ENCODE results near the gene MARCHF3.
A peak's percentile ranks its signal among the peaks of the same experiment; 100 is the strongest.

Gene MARCHF3

DNA sequence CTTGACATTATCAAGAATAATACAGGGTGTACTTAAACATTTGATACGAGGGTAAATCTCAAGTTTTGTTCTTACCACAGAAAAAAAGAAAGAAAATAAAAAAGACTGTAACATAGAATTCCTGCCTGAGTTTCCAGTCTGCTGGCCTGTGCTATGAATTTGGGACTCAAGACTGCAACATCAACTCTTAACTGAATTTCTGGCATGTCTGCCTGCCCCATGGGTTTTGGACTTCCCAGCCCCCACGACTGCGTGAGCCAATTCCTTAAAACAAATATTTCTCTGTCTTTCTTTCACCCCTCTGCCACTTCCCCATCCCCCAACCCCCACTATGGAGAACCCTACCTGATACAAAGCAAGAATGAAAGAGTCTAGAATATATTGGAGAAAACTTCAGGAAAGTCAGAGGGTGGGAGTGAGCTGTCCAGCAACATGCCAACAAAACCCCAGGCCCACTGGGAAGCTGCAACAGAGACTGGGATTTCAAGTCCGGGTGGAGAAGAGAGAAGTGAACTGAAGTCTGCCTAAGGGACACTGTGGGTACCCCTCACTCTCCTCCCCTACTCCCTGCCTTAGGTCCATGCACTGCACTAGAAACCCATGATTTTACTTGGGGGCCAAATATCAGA, 43.0 kb downstream of the MARCHF3 start:
- H3K9me3 ChIP-seq (replicated peaks; ENCODE audit: insufficient read depth, low read length) = no peaks in the 10 kb centered on the region
- peaks cover 10% of the 10 kb centered on the region for H3K79me2 ChIP-seq (ENCODE audit: low read length)
- peaks cover 15% of the 10 kb centered on the region for H3K4me1 ChIP-seq (ENCODE audit: low read length)
- H3K36me3 ChIP-seq (replicated peaks; ENCODE audit: insufficient read depth, low read length) = no peaks in the 10 kb centered on the region
- no peak for TF ChIP-seq EZH2phosphoT487 (IDR thresholded peaks at IDR 0.05; ENCODE audit: low read length)
- TF ChIP-seq EZH2 (optimal IDR thresholded peaks at IDR 0.05; ENCODE audit: low read depth, low read length) = no peak
- TF ChIP-seq, protein P1, sequence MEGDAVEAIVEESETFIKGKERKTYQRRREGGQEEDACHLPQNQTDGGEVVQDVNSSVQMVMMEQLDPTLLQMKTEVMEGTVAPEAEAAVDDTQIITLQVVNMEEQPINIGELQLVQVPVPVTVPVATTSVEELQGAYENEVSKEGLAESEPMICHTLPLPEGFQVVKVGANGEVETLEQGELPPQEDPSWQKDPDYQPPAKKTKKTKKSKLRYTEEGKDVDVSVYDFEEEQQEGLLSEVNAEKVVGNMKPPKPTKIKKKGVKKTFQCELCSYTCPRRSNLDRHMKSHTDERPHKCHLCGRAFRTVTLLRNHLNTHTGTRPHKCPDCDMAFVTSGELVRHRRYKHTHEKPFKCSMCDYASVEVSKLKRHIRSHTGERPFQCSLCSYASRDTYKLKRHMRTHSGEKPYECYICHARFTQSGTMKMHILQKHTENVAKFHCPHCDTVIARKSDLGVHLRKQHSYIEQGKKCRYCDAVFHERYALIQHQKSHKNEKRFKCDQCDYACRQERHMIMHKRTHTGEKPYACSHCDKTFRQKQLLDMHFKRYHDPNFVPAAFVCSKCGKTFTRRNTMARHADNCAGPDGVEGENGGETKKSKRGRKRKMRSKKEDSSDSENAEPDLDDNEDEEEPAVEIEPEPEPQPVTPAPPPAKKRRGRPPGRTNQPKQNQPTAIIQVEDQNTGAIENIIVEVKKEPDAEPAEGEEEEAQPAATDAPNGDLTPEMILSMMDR (IDR thresholded peaks at IDR 0.05; ENCODE audit: low read length) = no peak
- H3K9me2 ChIP-seq (replicated peaks; ENCODE audit: insufficient read depth, low read length) = no peaks in the 10 kb centered on the region
- no peak overlapping the region; the same call in 1 of the 2 replicates for H3K9ac ChIP-seq (ENCODE audit: low read length)
- H3K27me3 ChIP-seq (replicated peaks; ENCODE audit: insufficient read depth, low read length) = no peaks in the 10 kb centered on the region
- peak overlapping the region; percentile 1; the same call in 1 of the 2 replicates for H3K4me3 ChIP-seq (ENCODE audit: low read length)
- H3F3A ChIP-seq (ENCODE audit: insufficient read depth, low read length) = peaks cover 10% of the 10 kb centered on the region
- H3K27ac ChIP-seq (ENCODE audit: low read length) = peak overlapping the region; percentile 71; the same call in 1 of the 2 replicates
- H2AFZ ChIP-seq (ENCODE audit: low read length) = no peak overlapping the region
- H3K4me2 ChIP-seq (ENCODE audit: low read depth, low read length) = peak overlapping the region; percentile 24
- DNase-seq = no peak
- no peaks in the 10 kb centered on the region for H4K20me1 ChIP-seq (ENCODE audit: insufficient read depth, low read length)

DNA sequence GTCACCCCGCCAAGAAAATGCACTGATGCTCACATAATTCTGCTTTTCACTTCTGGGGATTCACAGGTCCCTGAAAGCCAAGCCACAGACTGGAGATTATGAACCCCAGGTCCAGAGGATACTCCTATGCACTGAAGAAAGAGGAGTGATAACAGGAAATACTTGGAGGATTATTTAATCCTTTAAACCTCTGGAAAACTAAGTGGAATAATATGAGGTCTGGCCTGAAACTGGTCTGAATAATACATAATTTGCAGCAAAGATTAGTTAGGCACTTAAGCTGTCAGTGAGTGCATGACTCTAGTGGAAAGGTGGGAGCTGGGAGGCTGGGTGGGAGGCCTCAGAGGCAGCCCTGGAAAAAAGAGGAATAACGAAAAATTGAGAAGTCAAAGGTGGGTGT, 45.7 kb downstream of the MARCHF3 start:
- peaks cover 10% of the 10 kb centered on the region for H3F3A ChIP-seq (ENCODE audit: insufficient read depth, low read length)
- H3K4me1 ChIP-seq (ENCODE audit: low read length) = peaks cover 15% of the 10 kb centered on the region
- no peak overlapping the region for H3K4me2 ChIP-seq (ENCODE audit: low read depth, low read length)
- H2AFZ ChIP-seq (ENCODE audit: low read length) = no peak overlapping the region
- H3K9me2 ChIP-seq (replicated peaks; ENCODE audit: insufficient read depth, low read length) = no peaks in the 10 kb centered on the region
- H4K20me1 ChIP-seq (ENCODE audit: insufficient read depth, low read length) = no peaks in the 10 kb centered on the region
- no peak overlapping the region for H3K4me3 ChIP-seq (ENCODE audit: low read length)
- H3K27ac ChIP-seq (ENCODE audit: low read length) = no peak overlapping the region
- H3K36me3 ChIP-seq (replicated peaks; ENCODE audit: insufficient read depth, low read length) = no peaks in the 10 kb centered on the region
- H3K9me3 ChIP-seq (replicated peaks; ENCODE audit: insufficient read depth, low read length) = no peaks in the 10 kb centered on the region
- DNase-seq = no peak
- H3K79me2 ChIP-seq (ENCODE audit: low read length) = peaks cover 6% of the 10 kb centered on the region; the same call in 1 of the 2 replicates
- H3K9ac ChIP-seq (ENCODE audit: low read length) = no peak overlapping the region
- no peaks in the 10 kb centered on the region for H3K27me3 ChIP-seq (replicated peaks; ENCODE audit: insufficient read depth, low read length)
- no peak for TF ChIP-seq EZH2phosphoT487 (IDR thresholded peaks at IDR 0.05; ENCODE audit: low read length)
- TF ChIP-seq, protein P1 (IDR thresholded peaks at IDR 0.05; ENCODE audit: low read length) = no peak
- no peak for TF ChIP-seq EZH2 (optimal IDR thresholded peaks at IDR 0.05; ENCODE audit: low read depth, low read length)

DNA sequence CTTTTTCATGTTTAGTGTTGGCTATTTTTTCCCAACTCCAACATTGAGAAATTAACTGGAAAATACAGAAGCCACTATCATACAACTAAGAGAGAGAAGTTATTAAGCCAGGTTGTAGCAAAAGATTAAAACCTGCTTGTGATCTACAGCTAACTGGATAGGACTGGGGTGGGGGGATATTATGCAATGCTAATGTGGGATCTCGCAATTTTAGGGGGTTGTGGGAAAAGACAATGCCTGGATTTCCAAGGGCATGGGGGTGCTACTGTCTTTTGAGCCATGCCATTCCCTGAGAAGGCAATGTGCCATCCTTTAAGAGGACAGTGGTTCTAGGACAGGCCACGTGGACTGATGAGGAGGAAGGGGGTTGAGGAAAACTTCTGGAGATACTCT, 46.5 kb downstream of the MARCHF3 start:
- Histone ChIP-seq H3K36me3 (replicated peaks; ENCODE audit: insufficient read depth, low read length) (no peaks in the 10 kb centered on the region), H3K4me2 (ENCODE audit: low read depth, low read length) (no peak overlapping the region), H3K9me3 (replicated peaks; ENCODE audit: insufficient read depth, low read length) (no peaks in the 10 kb centered on the region), H3F3A (ENCODE audit: insufficient read depth, low read length) (peaks cover 7% of the 10 kb centered on the region), H3K27ac (ENCODE audit: low read length) (no peak overlapping the region), H3K79me2 (ENCODE audit: low read length) (peaks cover 8% of the 10 kb centered on the region; the same call in 1 of the 2 replicates), H3K27me3 (replicated peaks; ENCODE audit: insufficient read depth, low read length) (no peaks in the 10 kb centered on the region), H3K4me1 (ENCODE audit: low read length) (peaks cover 11% of the 10 kb centered on the region), H3K4me3 (ENCODE audit: low read length) (no peak overlapping the region), H3K9ac (ENCODE audit: low read length) (no peak overlapping the region), H4K20me1 (ENCODE audit: insufficient read depth, low read length) (no peaks in the 10 kb centered on the region), H2AFZ (ENCODE audit: low read length) (no peak overlapping the region), H3K9me2 (replicated peaks; ENCODE audit: insufficient read depth, low read length) (no peaks in the 10 kb centered on the region)
- TF ChIP-seq EZH2 (optimal IDR thresholded peaks at IDR 0.05; ENCODE audit: low read depth, low read length) (no peak), EZH2phosphoT487 (IDR thresholded peaks at IDR 0.05; ENCODE audit: low read length) (no peak)
- TF ChIP-seq, protein P1 (IDR thresholded peaks at IDR 0.05; ENCODE audit: low read length) = no peak
- DNase-seq = no peak

Data from MM.1S (cell line).